Measurements from ENCODE around the gene N4BP3. TPM values are rescaled to one million over a fixed set of nuclear protein-coding genes. Genes with fewer than 3 reads are reported as not detected.

Gene N4BP3
- total RNA-seq, 1 donor from 2014 or later: 4.5 TPM

GRCh38 chr5:178093134-178093533 is 20.2 kb upstream of the N4BP3 start:
- Histone ChIP-seq H3K36me3 (ENCODE audit: control insufficient read depth, insufficient read depth, low read length) (no peaks in the 10 kb centered on the region), H3K4me3 (ENCODE audit: low read depth, low read length) (no peak overlapping the region), H3K27me3 (ENCODE audit: control insufficient read depth, insufficient read depth, low read length) (no peaks in the 10 kb centered on the region)
- no peak for FAIRE-seq
- no peak for TF ChIP-seq CTCF (IDR thresholded peaks at IDR 0.05; ENCODE audit: insufficient read depth, low read length, severe bottlenecking)
- no peak for DNase-seq (ENCODE audit: low read depth)

- no peak for FAIRE-seq
These were observed 19.0 kb upstream of the N4BP3 start for GRCh38 chr5:178094345-178094744.

GRCh38 chr5:178098685-178099084 is 14.6 kb upstream of the N4BP3 start:
- Histone ChIP-seq H3K36me3 (ENCODE audit: control insufficient read depth, insufficient read depth, low read length) (no peaks in the 10 kb centered on the region), H3K27me3 (ENCODE audit: control insufficient read depth, insufficient read depth, low read length) (no peaks in the 10 kb centered on the region), H3K4me3 (ENCODE audit: low read depth, low read length) (no peak overlapping the region)
- no peak for DNase-seq (ENCODE audit: low read depth)
- no peak for FAIRE-seq
- TF ChIP-seq CTCF (IDR thresholded peaks at IDR 0.05; ENCODE audit: insufficient read depth, low read length, severe bottlenecking): no peak

More at GRCh38 chr5:178094345-178094744, 19.0 kb upstream of the N4BP3 start:
- no peak overlapping the region for H3K4me3 ChIP-seq (ENCODE audit: low read depth, low read length)
- H3K36me3 ChIP-seq (ENCODE audit: control insufficient read depth, insufficient read depth, low read length): no peaks in the 10 kb centered on the region
- no peak for TF ChIP-seq CTCF (IDR thresholded peaks at IDR 0.05; ENCODE audit: insufficient read depth, low read length, severe bottlenecking)
- DNase-seq (ENCODE audit: low read depth): no peak
- no peaks in the 10 kb centered on the region for H3K27me3 ChIP-seq (ENCODE audit: control insufficient read depth, insufficient read depth, low read length)

- Histone ChIP-seq H3K36me3 (ENCODE audit: control insufficient read depth, insufficient read depth, low read length) (no peaks in the 10 kb centered on the region), H3K27me3 (ENCODE audit: control insufficient read depth, insufficient read depth, low read length) (no peaks in the 10 kb centered on the region), H3K4me3 (ENCODE audit: low read depth, low read length) (no peak overlapping the region)
- DNase-seq (ENCODE audit: low read depth) (no peak), FAIRE-seq (no peak)
- no peak for TF ChIP-seq CTCF (IDR thresholded peaks at IDR 0.05; ENCODE audit: insufficient read depth, low read length, severe bottlenecking)
These were observed 9.7 kb upstream of the N4BP3 start for GRCh38 chr5:178103612-178104011.

GRCh38 chr5:178104492-178104891 is 8.8 kb upstream of the N4BP3 start:
- FAIRE-seq (no peak), DNase-seq (ENCODE audit: low read depth) (no peak)
- H3K4me3 ChIP-seq (ENCODE audit: low read depth, low read length): no peak overlapping the region
- no peaks in the 10 kb centered on the region for H3K36me3 ChIP-seq (ENCODE audit: control insufficient read depth, insufficient read depth, low read length)
- TF ChIP-seq CTCF (IDR thresholded peaks at IDR 0.05; ENCODE audit: insufficient read depth, low read length, severe bottlenecking): no peak
- no peaks in the 10 kb centered on the region for H3K27me3 ChIP-seq (ENCODE audit: control insufficient read depth, insufficient read depth, low read length)

- Histone ChIP-seq H3K36me3 (ENCODE audit: control insufficient read depth, insufficient read depth, low read length) (no peaks in the 10 kb centered on the region), H3K27me3 (ENCODE audit: control insufficient read depth, insufficient read depth, low read length) (no peaks in the 10 kb centered on the region), H3K4me3 (ENCODE audit: low read depth, low read length) (no peak overlapping the region)
- no peak for TF ChIP-seq CTCF (IDR thresholded peaks at IDR 0.05; ENCODE audit: insufficient read depth, low read length, severe bottlenecking)
- DNase-seq (ENCODE audit: low read depth): no peak
- FAIRE-seq: no peak
These were observed 7.2 kb upstream of the N4BP3 start for GRCh38 chr5:178106086-178106485.
